Uterus (tissue), 2 donors: ENCODE data around the gene SPATS2L.

ENCODE experiments used
- CTCF ChIP-seq, 4 experiments: fragments of 200-600 bp in 2 of 4; fragments of 450-650 bp in 2 of 4; sonication (generic) in 2 of 4; IDR thresholded peaks; one replicate each; pipeline ENCODE4 v1.5.1; 2016 to 2019; ENCODE audit warnings: antibody characterized with exemption in 4 of 4, mild to moderate bottlenecking in 2 of 4, moderate library complexity in 1 of 4
- POLR2A ChIP-seq, 2 donors: fragments of 450-650 bp; IDR thresholded peaks; one replicate each; pipeline ENCODE4 v1.6.1; 2016; ENCODE audit warnings: antibody characterized with exemption in 2 of 2, mild to moderate bottlenecking in 1 of 2, moderate library complexity in 1 of 2

GRCh38 chr2:200502196-200502595 is 195.7 kb downstream of the SPATS2L start:
- TF ChIP-seq CTCF (IDR thresholded peaks at IDR 0.05) (no peak), POLR2A (IDR thresholded peaks at IDR 0.05) (no peak)
